ENCODE measurements around the gene IFI27L2.

GRCh38 chr14:94115631-94116030, 13.8 kb downstream of the IFI27L2 start:
- TF ChIP-seq EZH2phosphoT487 (IDR thresholded peaks at IDR 0.05; ENCODE audit: low read depth, severe bottlenecking, unreplicated experiment) (no peak), CTCF (IDR thresholded peaks at IDR 0.05; ENCODE audit: poor library complexity) (no peak), EZH2 (IDR thresholded peaks at IDR 0.05; ENCODE audit: borderline replicate concordance) (no peak)
